K562 (cell line): ENCODE measurements around the gene CDC42EP2. TPM values are rescaled to one million over a fixed set of nuclear protein-coding genes. Genes with fewer than 3 reads are reported as not detected.

Experiments used
- NCOA6 ChIP-seq: fragments of 450-650 bp; IDR thresholded peaks from 2 replicates; pipeline ENCODE4 v1.6.1; 2017; ENCODE audit warnings: mild to moderate bottlenecking
- NRF1 ChIP-seq, 2 experiments: fragments of 450-650 bp; IDR thresholded peaks in 1 of 2; conservative IDR thresholded peaks in 1 of 2; 2 replicates each; pipeline ENCODE4 v1.6.1; 2014; ENCODE audit warnings: mild to moderate bottlenecking in 2 of 2
- RCOR1 ChIP-seq, 2 experiments: IDR thresholded peaks; 2 replicates each; pipeline ENCODE4 v1.6.1; 2012; ENCODE audit warnings: low read depth in 2 of 2, low read length in 2 of 2, borderline replicate concordance in 1 of 2, improper control_type of control experiment in 1 of 2
- TBP ChIP-seq: optimal IDR thresholded peaks from 2 replicates; pipeline ENCODE3; 2011; ENCODE audit warnings: low read depth, low read length, improper control_type of control experiment
- ZNF143 ChIP-seq: sonication (generic); formaldehyde crosslinking; IDR thresholded peaks from 2 replicates; pipeline ENCODE4 v1.9.0; 2022; ENCODE audit warnings: mild to moderate bottlenecking, missing genetic modification reagents
- ZNF436 ChIP-seq: fragments of 250-450, 450-650 bp; sonication (Bioruptor Pico); formaldehyde crosslinking; IDR thresholded peaks from 2 replicates; pipeline ENCODE4 v1.7.0; 2020; ENCODE audit warnings: mild to moderate bottlenecking
- ZNF57 ChIP-seq: fragments of 450-650 bp; formaldehyde crosslinking; IDR thresholded peaks from 2 replicates; pipeline ENCODE4 v1.4.0; 2020; ENCODE audit warnings: mild to moderate bottlenecking, moderate library complexity
- polyA plus RNA-seq, 8 experiments: library from polyadenylated mRNA; depleted of rRNA in 4 of 8; stranded (reverse) in 5 of 8; unstranded in 3 of 8; fragments of >200 nt; fragmentation: Nextera tagmentation in 2 of 8; fragmentation: Illumina TruSeq in 1 of 8; extraction: Ambion mirVana in 2 of 8; extraction: Trizol in 1 of 8; gene quantifications; 2 replicates each; pipeline versions ENCODE4 v1.2.1 to v1.2.3, GENCODE V29; 2011 to 2014; ENCODE audit warnings: inconsistent platforms in 1 of 8, missing spikeins in 1 of 8
- total RNA-seq, 7 experiments: library from RNA; depleted of rRNA in 6 of 7; stranded (reverse); fragments of >200 nt in 6 of 7; fragmentation: Illumina TruSeq in 2 of 7; extraction: Trizol in 2 of 7; gene quantifications; 2 replicates each; pipeline versions ENCODE4 v1.2.1 to v1.2.3, GENCODE V29; 2011 to 2021; ENCODE audit warnings: low replicate concordance in 1 of 7
- TF ChIP-seq, protein P1 (sequence below): fragments of 450-650 bp; IDR thresholded peaks from 2 replicates; pipeline ENCODE4 v1.6.1; 2016; ENCODE audit warnings: low read depth
- TF ChIP-seq, protein P2 (sequence below): fragments of 250-450 bp; sonication (Bioruptor Pico); IDR thresholded peaks from 2 replicates; pipeline ENCODE4 v1.8.0; 2022; ENCODE audit warnings: moderate library complexity, mild to moderate bottlenecking, inconsistent platforms
- TF ChIP-seq, protein P3 (sequence below): fragments of 250-450 bp; sonication (Bioruptor Pico); IDR thresholded peaks from 2 replicates; pipeline ENCODE4 v1.4.0; 2020; ENCODE audit warnings: mild to moderate bottlenecking, moderate library complexity, borderline replicate concordance
- TF ChIP-seq, protein P4 (sequence below): fragments of 150-350 bp; conservative IDR thresholded peaks from 2 replicates; pipeline ENCODE4 v1.6.1; 2014; ENCODE audit warnings: low read length

CDC42EP2 gene
- total and polyA plus RNA-seq, 9 of the 15 experiments (the other 6 are each of a cell fraction or from before 2014, with no cell fraction given): 0.27 to 3.5 (median 0.83) TPM; not detected in 1

DNA sequence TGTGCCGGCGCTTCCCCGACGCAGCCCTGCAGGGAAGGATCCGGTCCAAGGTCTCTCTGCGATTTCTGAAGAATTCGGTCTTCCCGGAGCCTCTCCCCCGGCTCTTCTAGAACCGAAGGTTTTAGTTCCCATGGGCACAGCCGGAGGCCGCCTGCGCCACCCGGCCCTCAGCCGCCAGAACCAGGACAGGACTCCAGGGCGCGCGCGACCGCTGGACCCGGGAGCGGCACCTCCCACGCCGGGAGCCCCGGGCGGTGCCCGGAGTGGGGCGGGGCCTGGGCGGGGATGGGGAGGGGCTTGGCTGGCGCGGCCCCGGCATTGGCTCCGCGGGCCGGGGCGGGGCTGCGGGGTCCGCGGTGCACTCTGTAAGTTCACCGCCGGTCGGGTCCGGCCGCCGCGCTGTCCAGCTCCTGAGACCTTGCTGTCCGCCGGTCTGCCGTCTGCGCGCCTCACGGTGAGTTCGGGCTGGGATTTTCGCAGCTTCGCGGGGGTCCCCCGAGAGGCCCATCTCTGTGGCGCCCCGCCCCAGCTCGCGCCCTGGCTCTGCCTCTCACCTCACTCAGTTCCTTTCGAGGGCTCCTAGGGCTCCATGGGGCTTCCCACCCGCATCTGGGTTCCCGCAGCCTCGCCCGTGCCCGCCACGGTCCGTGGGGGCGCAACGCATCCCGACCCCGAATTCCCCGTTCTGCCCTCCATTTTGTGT lies at the start of gene CDC42EP2 (continued):
- TF ChIP-seq, protein P1, sequence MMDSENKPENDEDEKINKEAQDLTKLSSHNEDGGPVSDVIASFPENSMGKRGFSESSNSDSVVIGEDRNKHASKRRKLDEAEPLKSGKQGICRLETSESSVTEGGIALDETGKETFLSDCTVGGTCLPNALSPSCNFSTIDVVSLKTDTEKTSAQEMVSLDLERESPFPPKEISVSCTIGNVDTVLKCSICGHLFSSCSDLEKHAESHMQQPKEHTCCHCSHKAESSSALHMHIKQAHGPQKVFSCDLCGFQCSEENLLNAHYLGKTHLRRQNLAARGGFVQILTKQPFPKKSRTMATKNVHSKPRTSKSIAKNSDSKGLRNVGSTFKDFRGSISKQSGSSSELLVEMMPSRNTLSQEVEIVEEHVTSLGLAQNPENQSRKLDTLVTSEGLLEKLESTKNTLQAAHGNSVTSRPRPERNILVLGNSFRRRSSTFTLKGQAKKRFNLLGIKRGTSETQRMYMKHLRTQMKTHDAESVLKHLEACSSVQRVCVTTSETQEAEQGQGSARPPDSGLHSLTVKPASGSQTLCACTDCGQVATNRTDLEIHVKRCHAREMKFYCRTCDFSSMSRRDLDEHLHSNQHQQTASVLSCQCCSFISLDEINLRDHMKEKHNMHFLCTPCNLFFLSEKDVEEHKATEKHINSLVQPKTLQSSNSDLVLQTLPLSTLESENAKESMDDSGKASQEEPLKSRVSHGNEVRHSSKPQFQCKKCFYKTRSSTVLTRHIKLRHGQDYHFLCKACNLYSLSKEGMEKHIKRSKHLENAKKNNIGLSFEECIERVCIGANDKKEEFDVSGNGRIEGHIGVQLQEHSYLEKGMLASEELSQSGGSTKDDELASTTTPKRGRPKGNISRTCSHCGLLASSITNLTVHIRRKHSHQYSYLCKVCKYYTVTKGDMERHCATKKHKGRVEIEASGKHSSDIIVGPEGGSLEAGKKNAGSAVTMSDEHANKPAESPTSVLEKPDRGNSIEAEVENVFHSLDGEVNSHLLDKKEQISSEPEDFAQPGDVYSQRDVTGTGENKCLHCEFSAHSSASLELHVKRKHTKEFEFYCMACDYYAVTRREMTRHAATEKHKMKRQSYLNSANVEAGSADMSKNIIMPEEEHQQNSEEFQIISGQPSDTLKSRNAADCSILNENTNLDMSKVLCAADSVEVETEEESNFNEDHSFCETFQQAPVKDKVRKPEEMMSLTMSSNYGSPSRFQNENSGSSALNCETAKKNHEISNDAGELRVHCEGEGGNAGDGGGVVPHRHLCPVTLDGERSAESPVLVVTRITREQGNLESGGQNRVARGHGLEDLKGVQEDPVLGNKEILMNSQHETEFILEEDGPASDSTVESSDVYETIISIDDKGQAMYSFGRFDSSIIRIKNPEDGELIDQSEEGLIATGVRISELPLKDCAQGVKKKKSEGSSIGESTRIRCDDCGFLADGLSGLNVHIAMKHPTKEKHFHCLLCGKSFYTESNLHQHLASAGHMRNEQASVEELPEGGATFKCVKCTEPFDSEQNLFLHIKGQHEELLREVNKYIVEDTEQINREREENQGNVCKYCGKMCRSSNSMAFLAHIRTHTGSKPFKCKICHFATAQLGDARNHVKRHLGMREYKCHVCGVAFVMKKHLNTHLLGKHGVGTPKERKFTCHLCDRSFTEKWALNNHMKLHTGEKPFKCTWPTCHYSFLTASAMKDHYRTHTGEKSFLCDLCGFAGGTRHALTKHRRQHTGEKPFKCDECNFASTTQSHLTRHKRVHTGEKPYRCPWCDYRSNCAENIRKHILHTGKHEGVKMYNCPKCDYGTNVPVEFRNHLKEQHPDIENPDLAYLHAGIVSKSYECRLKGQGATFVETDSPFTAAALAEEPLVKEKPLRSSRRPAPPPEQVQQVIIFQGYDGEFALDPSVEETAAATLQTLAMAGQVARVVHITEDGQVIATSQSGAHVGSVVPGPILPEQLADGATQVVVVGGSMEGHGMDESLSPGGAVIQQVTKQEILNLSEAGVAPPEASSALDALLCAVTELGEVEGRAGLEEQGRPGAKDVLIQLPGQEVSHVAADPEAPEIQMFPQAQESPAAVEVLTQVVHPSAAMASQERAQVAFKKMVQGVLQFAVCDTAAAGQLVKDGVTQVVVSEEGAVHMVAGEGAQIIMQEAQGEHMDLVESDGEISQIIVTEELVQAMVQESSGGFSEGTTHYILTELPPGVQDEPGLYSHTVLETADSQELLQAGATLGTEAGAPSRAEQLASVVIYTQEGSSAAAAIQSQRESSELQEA: no peak
- 0 out of 2 replicates have a peak, but pooled peaks have one; percentile 23 for TF ChIP-seq ZNF143 (CRISPR knock-in tag)
- TF ChIP-seq, protein P2, sequence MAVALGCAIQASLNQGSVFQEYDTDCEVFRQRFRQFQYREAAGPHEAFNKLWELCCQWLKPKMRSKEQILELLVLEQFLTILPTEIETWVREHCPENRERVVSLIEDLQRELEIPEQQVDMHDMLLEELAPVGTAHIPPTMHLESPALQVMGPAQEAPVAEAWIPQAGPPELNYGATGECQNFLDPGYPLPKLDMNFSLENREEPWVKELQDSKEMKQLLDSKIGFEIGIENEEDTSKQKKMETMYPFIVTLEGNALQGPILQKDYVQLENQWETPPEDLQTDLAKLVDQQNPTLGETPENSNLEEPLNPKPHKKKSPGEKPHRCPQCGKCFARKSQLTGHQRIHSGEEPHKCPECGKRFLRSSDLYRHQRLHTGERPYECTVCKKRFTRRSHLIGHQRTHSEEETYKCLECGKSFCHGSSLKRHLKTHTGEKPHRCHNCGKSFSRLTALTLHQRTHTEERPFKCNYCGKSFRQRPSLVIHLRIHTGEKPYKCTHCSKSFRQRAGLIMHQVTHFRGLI (CRISPR knock-in tag): no peak
- TF ChIP-seq, protein P3, sequence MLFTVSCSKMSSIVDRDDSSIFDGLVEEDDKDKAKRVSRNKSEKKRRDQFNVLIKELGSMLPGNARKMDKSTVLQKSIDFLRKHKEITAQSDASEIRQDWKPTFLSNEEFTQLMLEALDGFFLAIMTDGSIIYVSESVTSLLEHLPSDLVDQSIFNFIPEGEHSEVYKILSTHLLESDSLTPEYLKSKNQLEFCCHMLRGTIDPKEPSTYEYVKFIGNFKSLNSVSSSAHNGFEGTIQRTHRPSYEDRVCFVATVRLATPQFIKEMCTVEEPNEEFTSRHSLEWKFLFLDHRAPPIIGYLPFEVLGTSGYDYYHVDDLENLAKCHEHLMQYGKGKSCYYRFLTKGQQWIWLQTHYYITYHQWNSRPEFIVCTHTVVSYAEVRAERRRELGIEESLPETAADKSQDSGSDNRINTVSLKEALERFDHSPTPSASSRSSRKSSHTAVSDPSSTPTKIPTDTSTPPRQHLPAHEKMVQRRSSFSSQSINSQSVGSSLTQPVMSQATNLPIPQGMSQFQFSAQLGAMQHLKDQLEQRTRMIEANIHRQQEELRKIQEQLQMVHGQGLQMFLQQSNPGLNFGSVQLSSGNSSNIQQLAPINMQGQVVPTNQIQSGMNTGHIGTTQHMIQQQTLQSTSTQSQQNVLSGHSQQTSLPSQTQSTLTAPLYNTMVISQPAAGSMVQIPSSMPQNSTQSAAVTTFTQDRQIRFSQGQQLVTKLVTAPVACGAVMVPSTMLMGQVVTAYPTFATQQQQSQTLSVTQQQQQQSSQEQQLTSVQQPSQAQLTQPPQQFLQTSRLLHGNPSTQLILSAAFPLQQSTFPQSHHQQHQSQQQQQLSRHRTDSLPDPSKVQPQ (CRISPR knock-in tag): no peak
- TF ChIP-seq NCOA6: peak; percentile 55; the same call in 1 of the 2 replicates
- no peak for TF ChIP-seq ZNF57 (CRISPR knock-in tag)
- TF ChIP-seq TBP: peak; percentile 59
- TF ChIP-seq RCOR1 (IDR thresholded peaks at IDR 0.05; ENCODE audit: borderline replicate concordance in 1 of 2, low read depth in 2 of 2, low read length in 2 of 2): 0 out of 4 replicates have a peak, but pooled peaks of 1 of the 2 experiments have one; percentile 4
- TF ChIP-seq NRF1 (conservative IDR thresholded peaks at IDR 0.05 in 1 of 2, IDR thresholded peaks at IDR 0.05 in 1 of 2): peak; percentile 35 to 53; a peak in 2 of 4 replicates
- no peak for TF ChIP-seq ZNF436 (CRISPR knock-in tag)
- TF ChIP-seq, protein P4, sequence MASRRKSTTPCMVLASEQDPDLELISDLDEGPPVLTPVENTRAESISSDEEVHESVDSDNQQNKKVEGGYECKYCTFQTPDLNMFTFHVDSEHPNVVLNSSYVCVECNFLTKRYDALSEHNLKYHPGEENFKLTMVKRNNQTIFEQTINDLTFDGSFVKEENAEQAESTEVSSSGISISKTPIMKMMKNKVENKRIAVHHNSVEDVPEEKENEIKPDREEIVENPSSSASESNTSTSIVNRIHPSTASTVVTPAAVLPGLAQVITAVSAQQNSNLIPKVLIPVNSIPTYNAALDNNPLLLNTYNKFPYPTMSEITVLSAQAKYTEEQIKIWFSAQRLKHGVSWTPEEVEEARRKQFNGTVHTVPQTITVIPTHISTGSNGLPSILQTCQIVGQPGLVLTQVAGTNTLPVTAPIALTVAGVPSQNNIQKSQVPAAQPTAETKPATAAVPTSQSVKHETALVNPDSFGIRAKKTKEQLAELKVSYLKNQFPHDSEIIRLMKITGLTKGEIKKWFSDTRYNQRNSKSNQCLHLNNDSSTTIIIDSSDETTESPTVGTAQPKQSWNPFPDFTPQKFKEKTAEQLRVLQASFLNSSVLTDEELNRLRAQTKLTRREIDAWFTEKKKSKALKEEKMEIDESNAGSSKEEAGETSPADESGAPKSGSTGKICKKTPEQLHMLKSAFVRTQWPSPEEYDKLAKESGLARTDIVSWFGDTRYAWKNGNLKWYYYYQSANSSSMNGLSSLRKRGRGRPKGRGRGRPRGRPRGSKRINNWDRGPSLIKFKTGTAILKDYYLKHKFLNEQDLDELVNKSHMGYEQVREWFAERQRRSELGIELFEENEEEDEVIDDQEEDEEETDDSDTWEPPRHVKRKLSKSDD: no peak
